Right lobe of liver (tissue), 6 donors: ENCODE measurements around the gene DERL3. TPM values are rescaled to one million over a fixed set of nuclear protein-coding genes. Genes with fewer than 3 reads are reported as not detected.

Experiments used
- ATAC-seq, 4 donors: fragments of 200-7000 bp; cut with Tn5 transposase; one replicate each; pipeline ENCODE4 v1.9.1; 2020; ENCODE audit warnings: mild to moderate bottlenecking in 4 of 4, moderate library complexity in 4 of 4
- DNase-seq, 3 donors: peaks; one replicate each; pipeline ENCODE4 v3.0.0-alpha.2; 2020
- H3K27ac ChIP-seq, 3 donors: fragments of 200-600 bp; one replicate each; pipeline ENCODE4 v1.8.0; 2022
- H3K27me3 ChIP-seq, 2 donors: fragments of 200-600 bp; one replicate each; pipeline ENCODE4 v1.8.0; 2022
- H3K36me3 ChIP-seq, 4 donors: fragments of 200-600 bp; sonication (generic) in 1 of 4; one replicate each; pipeline versions ENCODE4 v1.5.1 to v1.8.0; 2017 to 2022; ENCODE audit warnings: control low read depth in 1 of 4
- H3K4me1 ChIP-seq, 4 donors: fragments of 200-600 bp; sonication (generic) in 1 of 4; one replicate each; pipeline versions ENCODE4 v1.5.1 to v1.8.0; 2017 to 2022; ENCODE audit warnings: control low read depth in 1 of 4
- H3K4me3 ChIP-seq, 3 donors: fragments of 200-600 bp; one replicate each; pipeline ENCODE4 v1.8.0; 2022
- H3K9me3 ChIP-seq, 4 donors: fragments of 200-600 bp; sonication (generic) in 1 of 4; one replicate each; pipeline versions ENCODE4 v1.5.1 to v1.8.0; 2017 to 2022; ENCODE audit warnings: control low read depth in 1 of 4
- POLR2A ChIP-seq: fragments of 450-650 bp; IDR thresholded peaks from one replicate; pipeline ENCODE4 v1.6.1; 2017; ENCODE audit warnings: antibody characterized with exemption, mild to moderate bottlenecking
- WGBS: methylation state at CpG from one replicate; pipeline ENCODE4 v1.1.6; 2018; ENCODE audit warnings: low coverage, low lambda C conversion rate; ENCODE audit not compliant: insufficient coverage; ENCODE audit errors: missing lambda C conversion rate; 5-methylcytosine and 5-hydroxymethylcytosine counted together
- intact Hi-C, 2 donors: fragments of 100-400 bp; cut with DNase I; formaldehyde crosslinking; loops; one replicate each; pipeline versions ENCODE4 v1.11.2 to v1.14.1; 2022
- total RNA-seq, 6 experiments: library from RNA; depleted of rRNA in 2 of 6; stranded (reverse); fragments of >200 nt in 2 of 6; fragmentation: NEBNext Ultra II Directional in 3 of 6; extraction: Animal tissue kit (Norgen Biotek cat#: 25700) in 3 of 6; gene quantifications; one replicate each; pipeline versions ENCODE4 v1.1.0 to v1.2.4, GENCODE V29; 2016 to 2023
- TF ChIP-seq, protein P1 (sequence below), 4 donors: fragments of 200-600 bp in 3 of 4; fragments of 450-650 bp in 1 of 4; IDR thresholded peaks; one replicate each; pipeline versions ENCODE4 v1.5.1 to v1.8.0; 2016 to 2022; ENCODE audit warnings: antibody characterized with exemption in 4 of 4, mild to moderate bottlenecking in 2 of 4
- donor health status: DM: no; HTN: yes; CAD: no.
- donor health status: DM: no; HTN: no; CAD: no.
- donor health status: DM: no; HTN: no; CAD: no.
- donor health status: DM: no; HTN: yes; CAD: no.
- donor health status: DM: no; HTN: yes; CAD: no.

The DERL3 gene
- total RNA-seq, 6 experiments from 2014 or later, result 1.1 to 7.1 (median 4.1) TPM

- peak overlapping the region in 1 of 3 donors; percentile 41 for H3K27ac ChIP-seq
- TF ChIP-seq, protein P1, sequence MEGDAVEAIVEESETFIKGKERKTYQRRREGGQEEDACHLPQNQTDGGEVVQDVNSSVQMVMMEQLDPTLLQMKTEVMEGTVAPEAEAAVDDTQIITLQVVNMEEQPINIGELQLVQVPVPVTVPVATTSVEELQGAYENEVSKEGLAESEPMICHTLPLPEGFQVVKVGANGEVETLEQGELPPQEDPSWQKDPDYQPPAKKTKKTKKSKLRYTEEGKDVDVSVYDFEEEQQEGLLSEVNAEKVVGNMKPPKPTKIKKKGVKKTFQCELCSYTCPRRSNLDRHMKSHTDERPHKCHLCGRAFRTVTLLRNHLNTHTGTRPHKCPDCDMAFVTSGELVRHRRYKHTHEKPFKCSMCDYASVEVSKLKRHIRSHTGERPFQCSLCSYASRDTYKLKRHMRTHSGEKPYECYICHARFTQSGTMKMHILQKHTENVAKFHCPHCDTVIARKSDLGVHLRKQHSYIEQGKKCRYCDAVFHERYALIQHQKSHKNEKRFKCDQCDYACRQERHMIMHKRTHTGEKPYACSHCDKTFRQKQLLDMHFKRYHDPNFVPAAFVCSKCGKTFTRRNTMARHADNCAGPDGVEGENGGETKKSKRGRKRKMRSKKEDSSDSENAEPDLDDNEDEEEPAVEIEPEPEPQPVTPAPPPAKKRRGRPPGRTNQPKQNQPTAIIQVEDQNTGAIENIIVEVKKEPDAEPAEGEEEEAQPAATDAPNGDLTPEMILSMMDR (IDR thresholded peaks at IDR 0.05), result no peak
- TF ChIP-seq POLR2A, result no peak
- H3K4me3 ChIP-seq, result no peak overlapping the region
- H3K9me3 ChIP-seq, result no peaks in the 10 kb centered on the region
- 56% methylated on average over 2 of the region's 21 CpGs for WGBS
- intact Hi-C loops, result no loop called here
- DNase-seq, result peak in 2 of 3 donors; percentile 71 to 82
- H3K36me3 ChIP-seq, result peaks cover 0 to 34% (median 20%) of the 10 kb centered on the region in 4 donors
- ATAC-seq, result peak; percentile 80 to 84 (median 82)
- peaks cover 0 to 17% (median 0%) of the 10 kb centered on the region in 4 donors for H3K4me1 ChIP-seq
- H3K27me3 ChIP-seq, result no peaks in the 10 kb centered on the region
Measured at GRCh38 chr22:23803001-23803819, 35.6 kb downstream of the DERL3 start.

- ATAC-seq (no peak), DNase-seq (peak in 1 of 3 donors; percentile 36)
- Histone ChIP-seq H3K4me1 (peaks cover 0 to 17% (median 0%) of the 10 kb centered on the region in 4 donors), H3K27me3 (no peaks in the 10 kb centered on the region), H3K36me3 (peaks cover 0 to 39% (median 20%) of the 10 kb centered on the region in 4 donors), H3K4me3 (no peak overlapping the region), H3K27ac (no peak overlapping the region), H3K9me3 (no peaks in the 10 kb centered on the region)
- intact Hi-C loops, result no loop called here
- 87% methylated on average over 4 of the region's 8 CpGs for WGBS
- TF ChIP-seq, protein P1 (IDR thresholded peaks at IDR 0.05), result no peak
- TF ChIP-seq POLR2A, result no peak
Measured at GRCh38 chr22:23801886-23802377, 36.9 kb downstream of the DERL3 start.

DNA sequence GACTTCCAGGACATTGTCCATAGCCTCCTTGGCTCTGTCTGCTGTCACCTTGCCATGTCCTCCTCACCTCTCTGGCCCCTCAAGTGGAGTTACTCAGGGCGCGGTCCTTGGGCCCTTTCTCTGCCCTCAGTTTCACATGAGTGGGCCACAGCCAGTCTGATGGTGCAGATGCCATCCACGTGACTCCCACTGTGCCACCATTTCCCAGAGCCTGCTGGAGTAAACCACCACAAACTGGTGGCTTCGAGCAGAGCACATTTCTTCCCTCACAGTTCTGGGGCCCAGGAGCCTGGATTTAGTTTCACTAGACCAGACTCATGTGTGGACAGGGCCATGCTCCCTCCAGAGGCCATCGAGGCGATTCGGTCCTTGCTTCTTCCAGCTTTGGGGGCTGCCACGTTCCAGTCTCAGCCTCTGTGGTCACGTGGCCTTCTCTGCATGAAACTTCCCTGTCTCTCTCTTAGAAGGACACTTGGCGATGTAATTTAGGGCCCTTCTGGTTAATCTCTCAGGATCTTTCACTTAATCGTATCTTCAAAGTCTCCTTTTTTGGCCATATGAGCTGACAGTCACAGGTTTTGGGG, 37.5 kb downstream of the DERL3 start:
- Histone ChIP-seq H3K4me1 (peaks cover 0 to 17% (median 0%) of the 10 kb centered on the region in 4 donors), H3K4me3 (no peak overlapping the region), H3K27me3 (no peaks in the 10 kb centered on the region), H3K27ac (no peak overlapping the region), H3K9me3 (no peaks in the 10 kb centered on the region), H3K36me3 (peaks cover 0 to 41% (median 22%) of the 10 kb centered on the region in 4 donors)
- ATAC-seq (no peak), DNase-seq (peak in 1 of 3 donors; percentile 22)
- 83% methylated on average over 9 of the region's 11 CpGs for WGBS
- TF ChIP-seq, protein P1 (IDR thresholded peaks at IDR 0.05), result no peak
- TF ChIP-seq POLR2A, result no peak
- intact Hi-C loops, result no loop called here

DNA sequence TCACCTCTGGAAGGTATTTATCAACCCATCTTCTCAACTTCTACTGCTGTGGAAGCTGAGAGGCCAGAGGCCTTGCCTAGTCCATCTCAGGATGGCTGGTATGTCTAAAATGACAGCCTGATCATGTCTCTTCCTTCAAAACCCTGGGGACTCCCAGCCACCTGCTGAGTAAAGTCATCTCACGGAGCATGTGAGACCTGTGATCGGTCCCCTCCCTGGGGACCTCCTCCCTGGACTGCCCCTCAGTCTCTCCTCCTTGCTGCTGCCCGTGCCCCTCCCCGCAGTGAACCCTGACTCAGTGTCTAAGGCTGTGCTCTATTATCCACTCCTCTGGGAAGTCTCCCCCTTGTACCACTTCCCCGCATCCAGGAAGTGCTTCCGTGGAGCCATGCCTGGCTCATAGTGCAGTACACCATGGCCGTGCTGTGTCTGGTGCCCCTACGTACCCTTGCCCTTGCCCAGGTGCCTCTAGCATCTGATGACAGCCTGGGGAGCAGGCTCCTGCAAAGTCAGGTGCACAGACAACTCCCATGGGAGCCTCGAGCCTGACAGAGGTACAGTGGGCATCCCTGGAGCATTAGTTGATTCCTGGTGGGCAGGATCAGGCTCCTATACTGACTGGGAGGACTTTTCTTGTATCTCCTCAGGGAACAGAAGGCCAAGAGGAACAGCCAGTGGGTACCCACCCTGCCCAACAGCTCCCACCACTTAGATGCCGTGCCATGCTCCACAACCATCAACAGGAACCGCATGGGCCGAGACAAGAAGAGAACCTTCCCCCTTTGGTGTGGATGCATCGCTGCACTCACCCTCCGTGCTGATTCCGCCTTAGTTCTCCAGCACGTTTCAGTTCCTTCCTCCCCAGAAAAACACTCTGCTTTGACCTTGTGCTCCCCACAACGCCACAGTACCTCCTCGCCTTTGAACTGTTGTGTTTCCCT, 38.2 kb downstream of the DERL3 start:
- no peak for ATAC-seq

More for the DNA sequence above, 38.2 kb downstream of the DERL3 start:
- 87% methylated on average over 6 of the region's 18 CpGs for WGBS
- H3K36me3 ChIP-seq, result peaks cover 0 to 41% (median 21%) of the 10 kb centered on the region in 4 donors
- H3K27ac ChIP-seq, result no peak overlapping the region
- DNase-seq, result peak in 1 of 3 donors; percentile 38
- no peaks in the 10 kb centered on the region for H3K27me3 ChIP-seq
- H3K4me3 ChIP-seq, result no peak overlapping the region
- H3K9me3 ChIP-seq, result no peaks in the 10 kb centered on the region
- intact Hi-C loops, result no loop called here
- no peak for TF ChIP-seq POLR2A
- TF ChIP-seq, protein P1 (IDR thresholded peaks at IDR 0.05), result no peak
- H3K4me1 ChIP-seq, result peaks cover 0 to 17% (median 0%) of the 10 kb centered on the region in 4 donors
